Activated CD4-positive, alpha-beta T cell treated with anti-CD3 and anti-CD28 coated beads for 36 hours (primary cell): ENCODE results near the gene ACTN1. TPM values are rescaled to one million over a fixed set of nuclear protein-coding genes. Genes with fewer than 3 reads are reported as not detected.

Source experiments
- ATAC-seq: fragments of 200-7000 bp; cut with Tn5 transposase; one replicate; pipeline ENCODE4 v1.10.0; 2021; ENCODE audit warnings: mild to moderate bottlenecking, moderate library complexity
- CTCF ChIA-PET: fragments of 350-600 bp; sonication (Branson Sonifier 250); formaldehyde crosslinking; loops from one replicate; lab custom pipeline; 2021; ENCODE audit warnings: antibody characterized with exemption; lab: Charles Lee
- POLR2A ChIA-PET: fragments of 350-600 bp; sonication (Branson Sonifier 250); formaldehyde crosslinking; loops from one replicate; lab custom pipeline; 2021; ENCODE audit warnings: antibody characterized with exemption, inconsistent platforms; lab: Charles Lee
- DNase-seq: peaks from one replicate; pipeline ENCODE4 v3.0.0-alpha.2; 2020
- H3K27ac Mint-ChIP-seq: one replicate; pipeline ENCODE4 v1.8.0; 2021; ENCODE audit warnings: mixed read lengths
- H3K27me3 Mint-ChIP-seq: one replicate; pipeline ENCODE4 v1.8.0; 2021; ENCODE audit warnings: mixed read lengths
- H3K36me3 Mint-ChIP-seq: one replicate; pipeline ENCODE4 v1.8.0; 2021; ENCODE audit warnings: low read depth, mixed read lengths
- H3K4me1 Mint-ChIP-seq: one replicate; pipeline ENCODE4 v1.8.0; 2021; ENCODE audit warnings: mixed read lengths
- H3K4me3 Mint-ChIP-seq: one replicate; pipeline ENCODE4 v1.8.0; 2021; ENCODE audit warnings: mild to moderate bottlenecking, moderate library complexity, mixed read lengths
- H3K9me3 Mint-ChIP-seq: one replicate; pipeline ENCODE4 v1.8.0; 2021; ENCODE audit warnings: low read depth, mixed read lengths
- intact Hi-C, 2 experiments: fragments of 100-400 bp; cut with DNase I in 1 of 2; cut with micrococcal nuclease in 1 of 2; formaldehyde crosslinking; loops; one replicate each; pipeline versions ENCODE4 v1.14.2 to v1.15.1; 2022 to 2024; cut with DNase I, micrococcal nuclease
- total RNA-seq, 2 experiments: library from RNA; stranded (reverse); gene quantifications; one replicate each; pipeline ENCODE4 v1.2.3, GENCODE V29; 2021

The ACTN1 gene
- total RNA-seq, 2 experiments from 2014 or later: 92.8 to 146 TPM

GRCh38 chr14:68969278-68970033 lies 9.6 kb downstream of the ACTN1 start:
- peak overlapping the region; percentile 94 for H3K27ac Mint-ChIP-seq
- DNase-seq (no peak), ATAC-seq (no peak)
- H3K4me3 Mint-ChIP-seq: peak overlapping the region; percentile 12
- H3K9me3 Mint-ChIP-seq: peaks cover 9% of the 10 kb centered on the region
- intact Hi-C loops: loop anchor here in 1 of 2 experiments (2.0 to 10.0 kb wide), 2 partner anchors 13 to 425 kb away; partner anchors contain the start of genes ERH and SLC39A9
- CTCF ChIA-PET: interaction anchor here (0.8 to 3.2 kb wide), 12 partner anchors 8 to 740 kb away, joined by 3 to 15 read pairs (median 4); no protein-coding TSS in a partner anchor
- H3K36me3 Mint-ChIP-seq: peaks cover 40% of the 10 kb centered on the region
- POLR2A ChIA-PET: interaction anchor here (1.0 to 1.2 kb wide), 2 partner anchors 10 to 41 kb away, joined by 3 read pairs; partner anchors contain the start of gene ACTN1
- no peaks in the 10 kb centered on the region for H3K27me3 Mint-ChIP-seq
- peaks cover 83% of the 10 kb centered on the region for H3K4me1 Mint-ChIP-seq

- no peak for DNase-seq
- Mint-ChIP-seq H3K9me3 (peaks cover 9% of the 10 kb centered on the region), H3K27ac (peak overlapping the region; percentile 74), H3K36me3 (peaks cover 33% of the 10 kb centered on the region), H3K27me3 (no peaks in the 10 kb centered on the region), H3K4me3 (no peak overlapping the region), H3K4me1 (peaks cover 89% of the 10 kb centered on the region)
- intact Hi-C loops: no loop called here
- ATAC-seq: no peak
- CTCF ChIA-PET: interaction anchor here (0.6 to 3.2 kb wide), 9 partner anchors 10 to 740 kb away, joined by 3 to 15 read pairs (median 4); no protein-coding TSS in a partner anchor
- POLR2A ChIA-PET: interaction anchor here (0.7 kb wide), 1 partner anchor 20 kb away, joined by 3 read pairs; no protein-coding TSS in a partner anchor
Observed at GRCh38 chr14:68968721-68969120, 10.4 kb downstream of the ACTN1 start.

GRCh38 chr14:68968051-68968450 lies 11.1 kb downstream of the ACTN1 start:
- peak overlapping the region; percentile 73 for H3K27ac Mint-ChIP-seq
- DNase-seq: peak; percentile 75
- intact Hi-C loops: no loop called here
- peaks cover 26% of the 10 kb centered on the region for H3K36me3 Mint-ChIP-seq
- peak overlapping the region; percentile 36 for H3K4me3 Mint-ChIP-seq
- POLR2A ChIA-PET: interaction anchor here (0.7 to 1.7 kb wide), 2 partner anchors 9 to 19 kb away, joined by 3 to 5 read pairs; no protein-coding TSS in a partner anchor
- H3K9me3 Mint-ChIP-seq: peaks cover 5% of the 10 kb centered on the region
- CTCF ChIA-PET: interaction anchor here (1.4 to 3.2 kb wide), 3 partner anchors 9 to 57 kb away, joined by 3 to 15 read pairs (median 4); no protein-coding TSS in a partner anchor
- peak; percentile 82 for ATAC-seq
- no peaks in the 10 kb centered on the region for H3K27me3 Mint-ChIP-seq
- peaks cover 95% of the 10 kb centered on the region for H3K4me1 Mint-ChIP-seq

GRCh38 chr14:68967459-68967940 lies 11.6 kb downstream of the ACTN1 start:
- DNase-seq: no peak
- peaks cover 2% of the 10 kb centered on the region for H3K9me3 Mint-ChIP-seq
- peaks cover 20% of the 10 kb centered on the region for H3K36me3 Mint-ChIP-seq
- no peak overlapping the region for H3K4me3 Mint-ChIP-seq
- no peaks in the 10 kb centered on the region for H3K27me3 Mint-ChIP-seq
- H3K27ac Mint-ChIP-seq: peak overlapping the region; percentile 73
- POLR2A ChIA-PET: interaction anchor here (0.6 to 1.7 kb wide), 2 partner anchors 9 to 11 kb away, joined by 3 to 5 read pairs; no protein-coding TSS in a partner anchor
- H3K4me1 Mint-ChIP-seq: peaks cover 96% of the 10 kb centered on the region
- intact Hi-C loops: no loop called here
- CTCF ChIA-PET: interaction anchor here (0.6 to 3.2 kb wide), 3 partner anchors 16 to 57 kb away, joined by 3 to 15 read pairs (median 3); no protein-coding TSS in a partner anchor
- no peak for ATAC-seq

- H3K9me3 Mint-ChIP-seq: no peaks in the 10 kb centered on the region
- ATAC-seq (no peak), DNase-seq (no peak)
- no peak overlapping the region for H3K4me3 Mint-ChIP-seq
- peaks cover 93% of the 10 kb centered on the region for H3K4me1 Mint-ChIP-seq
- H3K27ac Mint-ChIP-seq: peak overlapping the region; percentile 73
- intact Hi-C loops: no loop called here
- ChIA-PET POLR2A (interaction anchor here (1.7 kb wide), 1 partner anchor 10 kb away, joined by 5 read pairs; no protein-coding TSS in a partner anchor), CTCF (interaction anchor here (0.6 kb wide), 1 partner anchor 30 kb away, joined by 3 read pairs; no protein-coding TSS in a partner anchor)
- no peaks in the 10 kb centered on the region for H3K27me3 Mint-ChIP-seq
- H3K36me3 Mint-ChIP-seq: peaks cover 15% of the 10 kb centered on the region
Observed at GRCh38 chr14:68966872-68967301, 12.2 kb downstream of the ACTN1 start.

- no peak for ATAC-seq
- ChIA-PET CTCF (interaction anchor here (1.1 to 1.2 kb wide), 2 partner anchors 10 to 41 kb away, joined by 3 to 4 read pairs; no protein-coding TSS in a partner anchor), POLR2A (no interaction called here)
- intact Hi-C loops: no loop called here
- H3K27ac Mint-ChIP-seq: no peak overlapping the region
- H3K4me1 Mint-ChIP-seq: peaks cover 90% of the 10 kb centered on the region
- H3K9me3 Mint-ChIP-seq: no peaks in the 10 kb centered on the region
- no peaks in the 10 kb centered on the region for H3K27me3 Mint-ChIP-seq
- DNase-seq: no peak
- no peak overlapping the region for H3K4me3 Mint-ChIP-seq
- peaks cover 2% of the 10 kb centered on the region for H3K36me3 Mint-ChIP-seq
Observed at GRCh38 chr14:68965261-68965761, 13.8 kb downstream of the ACTN1 start.

GRCh38 chr14:68964300-68965093 lies 14.6 kb downstream of the ACTN1 start:
- CTCF ChIA-PET: interaction anchor here (1.1 to 1.2 kb wide), 2 partner anchors 10 to 40 kb away, joined by 3 to 4 read pairs; no protein-coding TSS in a partner anchor
- Mint-ChIP-seq H3K4me1 (peaks cover 88% of the 10 kb centered on the region), H3K9me3 (no peaks in the 10 kb centered on the region), H3K36me3 (peaks cover 3% of the 10 kb centered on the region), H3K27me3 (no peaks in the 10 kb centered on the region), H3K4me3 (no peak overlapping the region), H3K27ac (no peak overlapping the region)
- intact Hi-C loops: no loop called here
- ATAC-seq (no peak), DNase-seq (no peak)
- POLR2A ChIA-PET: interaction anchor here (0.5 kb wide), 1 partner anchor 55 kb away, joined by 4 read pairs; no protein-coding TSS in a partner anchor

GRCh38 chr14:68962681-68963080 lies 16.4 kb downstream of the ACTN1 start:
- no peak for DNase-seq
- Mint-ChIP-seq H3K27ac (peak overlapping the region; percentile 11), H3K36me3 (peaks cover 3% of the 10 kb centered on the region), H3K4me3 (no peak overlapping the region), H3K4me1 (peaks cover 83% of the 10 kb centered on the region), H3K9me3 (no peaks in the 10 kb centered on the region), H3K27me3 (no peaks in the 10 kb centered on the region)
- intact Hi-C loops: no loop called here
- ChIA-PET POLR2A (no interaction called here), CTCF (interaction anchor here (0.6 to 1.0 kb wide), 2 partner anchors 42 to 128 kb away, joined by 4 read pairs; no protein-coding TSS in a partner anchor)
- ATAC-seq: no peak

GRCh38 chr14:68961781-68962584 lies 17.1 kb downstream of the ACTN1 start:
- Mint-ChIP-seq H3K27ac (peak overlapping the region; percentile 11), H3K4me3 (no peak overlapping the region), H3K36me3 (peaks cover 4% of the 10 kb centered on the region), H3K9me3 (no peaks in the 10 kb centered on the region), H3K27me3 (no peaks in the 10 kb centered on the region), H3K4me1 (peaks cover 83% of the 10 kb centered on the region)
- intact Hi-C loops: no loop called here
- POLR2A ChIA-PET: no interaction called here
- CTCF ChIA-PET: interaction anchor here (0.6 to 1.0 kb wide), 3 partner anchors 43 to 129 kb away, joined by 3 to 4 read pairs (median 4); no protein-coding TSS in a partner anchor
- DNase-seq: no peak
- ATAC-seq: no peak

- DNase-seq: no peak
- no peak overlapping the region for H3K27ac Mint-ChIP-seq
- POLR2A ChIA-PET: no interaction called here
- intact Hi-C loops: no loop called here
- no peaks in the 10 kb centered on the region for H3K9me3 Mint-ChIP-seq
- H3K27me3 Mint-ChIP-seq: no peaks in the 10 kb centered on the region
- peaks cover 84% of the 10 kb centered on the region for H3K4me1 Mint-ChIP-seq
- peaks cover 7% of the 10 kb centered on the region for H3K36me3 Mint-ChIP-seq
- H3K4me3 Mint-ChIP-seq: no peak overlapping the region
- CTCF ChIA-PET: interaction anchor here (0.6 to 1.1 kb wide), 3 partner anchors 9 to 106 kb away, joined by 3 to 4 read pairs (median 3); no protein-coding TSS in a partner anchor
- no peak for ATAC-seq
Observed at GRCh38 chr14:68961361-68961760, 17.7 kb downstream of the ACTN1 start.
